GM21528 (cell line): ENCODE results near the gene ABCC2.
"Not testable (repeated sequence)": the region's sequence is repeated elsewhere in the genome, so short reads cannot be mapped to it uniquely, and the experiment has no call there.

ENCODE experiments used
- ATAC-seq: cut with Tn5 transposase; IDR thresholded peaks from one replicate; pipeline ENCODE4 v1.9.1; 2021; ENCODE audit warnings: mild to moderate bottlenecking, moderate library complexity; ENCODE audit not compliant: unreplicated experiment, low FRiP score

ABCC2 gene

GRCh38 chr10:99850767-99851340 lies 68.4 kb downstream of the ABCC2 start:
- no peak for ATAC-seq

GRCh38 chr10:99851825-99852224 lies 69.4 kb downstream of the ABCC2 start:
- no peak for ATAC-seq

- no peak for ATAC-seq
These were observed 70.2 kb downstream of the ABCC2 start for GRCh38 chr10:99852481-99853213.

- no peak for ATAC-seq
These were observed 71.2 kb downstream of the ABCC2 start for GRCh38 chr10:99853655-99854054.

- ATAC-seq: no peak
These were observed 72.4 kb downstream of the ABCC2 start for GRCh38 chr10:99854860-99855259.

- ATAC-seq: no peak
These were observed 73.1 kb downstream of the ABCC2 start for GRCh38 chr10:99855479-99856071.

- no peak for ATAC-seq
These were observed 76.4 kb downstream of the ABCC2 start for GRCh38 chr10:99858849-99859248.

- ATAC-seq: no peak
These were observed 77.1 kb downstream of the ABCC2 start for GRCh38 chr10:99859585-99859984.

GRCh38 chr10:99860466-99860865 lies 78.0 kb downstream of the ABCC2 start:
- ATAC-seq: no peak

GRCh38 chr10:99863535-99864240 lies 81.2 kb downstream of the ABCC2 start:
- ATAC-seq: not testable (repeated sequence)

GRCh38 chr10:99867250-99867649 lies 84.8 kb downstream of the ABCC2 start:
- ATAC-seq: not testable (repeated sequence)

- no peak for ATAC-seq
These were observed 87.2 kb downstream of the ABCC2 start for GRCh38 chr10:99869581-99870122.

GRCh38 chr10:99870123-99870730 lies 87.8 kb downstream of the ABCC2 start:
- ATAC-seq: no peak

- no peak for ATAC-seq
These were observed 90.1 kb downstream of the ABCC2 start for GRCh38 chr10:99872367-99873162.

- ATAC-seq: no peak
These were observed 91.4 kb downstream of the ABCC2 start for GRCh38 chr10:99873846-99874245.

GRCh38 chr10:99874341-99875085 lies 92.1 kb downstream of the ABCC2 start:
- no peak for ATAC-seq

- no peak for ATAC-seq
These were observed 93.0 kb downstream of the ABCC2 start for GRCh38 chr10:99875473-99875872.

- no peak for ATAC-seq
These were observed 97.8 kb downstream of the ABCC2 start for GRCh38 chr10:99880080-99880835.
